ENCODE results near the gene DLX6. TPM values are rescaled to one million over a fixed set of nuclear protein-coding genes. Genes with fewer than 3 reads are reported as not detected.

The DLX6 gene
- total RNA-seq, 1 experiment from 2014 or later = not detected

DNA sequence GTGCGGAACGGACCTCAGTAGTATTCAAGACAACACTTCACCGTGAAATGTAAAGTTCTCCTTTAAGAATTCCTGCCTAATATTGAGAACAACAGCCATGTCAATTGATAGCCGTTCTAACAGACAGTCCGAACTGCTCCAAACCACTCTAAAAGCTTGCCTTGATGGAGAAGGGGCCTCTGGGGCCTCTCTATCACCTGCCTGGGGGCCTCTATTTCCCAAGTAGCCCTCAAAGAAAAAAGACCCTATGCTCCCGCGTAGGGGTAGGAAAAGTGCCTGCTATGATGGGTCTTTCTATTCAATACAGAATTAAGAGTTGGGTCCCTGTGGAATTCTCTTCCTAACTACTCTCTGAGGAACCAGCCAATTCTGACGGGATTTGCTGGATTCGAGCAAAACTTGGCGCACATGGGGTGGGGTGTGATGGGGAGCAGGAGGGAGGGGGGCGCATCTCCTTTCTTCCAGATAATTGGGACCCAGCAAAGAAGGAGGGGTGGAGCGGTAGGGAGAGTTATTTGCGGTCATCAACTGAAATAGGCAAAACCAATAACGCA, 8.3 kb upstream of the DLX6 start:
- no peak for TF ChIP-seq EZH2 (IDR thresholded peaks at IDR 0.05; ENCODE audit: low read depth)
- TF ChIP-seq, protein P1, sequence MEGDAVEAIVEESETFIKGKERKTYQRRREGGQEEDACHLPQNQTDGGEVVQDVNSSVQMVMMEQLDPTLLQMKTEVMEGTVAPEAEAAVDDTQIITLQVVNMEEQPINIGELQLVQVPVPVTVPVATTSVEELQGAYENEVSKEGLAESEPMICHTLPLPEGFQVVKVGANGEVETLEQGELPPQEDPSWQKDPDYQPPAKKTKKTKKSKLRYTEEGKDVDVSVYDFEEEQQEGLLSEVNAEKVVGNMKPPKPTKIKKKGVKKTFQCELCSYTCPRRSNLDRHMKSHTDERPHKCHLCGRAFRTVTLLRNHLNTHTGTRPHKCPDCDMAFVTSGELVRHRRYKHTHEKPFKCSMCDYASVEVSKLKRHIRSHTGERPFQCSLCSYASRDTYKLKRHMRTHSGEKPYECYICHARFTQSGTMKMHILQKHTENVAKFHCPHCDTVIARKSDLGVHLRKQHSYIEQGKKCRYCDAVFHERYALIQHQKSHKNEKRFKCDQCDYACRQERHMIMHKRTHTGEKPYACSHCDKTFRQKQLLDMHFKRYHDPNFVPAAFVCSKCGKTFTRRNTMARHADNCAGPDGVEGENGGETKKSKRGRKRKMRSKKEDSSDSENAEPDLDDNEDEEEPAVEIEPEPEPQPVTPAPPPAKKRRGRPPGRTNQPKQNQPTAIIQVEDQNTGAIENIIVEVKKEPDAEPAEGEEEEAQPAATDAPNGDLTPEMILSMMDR (conservative IDR thresholded peaks at IDR 0.05) = no peak
- BruUV-seq (replicated peaks) = no TSS peak
- Histone ChIP-seq H3K27ac (no peak overlapping the region), H3K9me3 (ENCODE audit: insufficient read depth, low read depth) (no peaks in the 10 kb centered on the region), H4K20me1 (ENCODE audit: insufficient read depth) (no peaks in the 10 kb centered on the region), H3K36me3 (ENCODE audit: low read depth) (no peaks in the 10 kb centered on the region), H3K4me2 (no peak overlapping the region), H2AFZ (no peak overlapping the region), H3K79me2 (ENCODE audit: low read depth) (no peaks in the 10 kb centered on the region), H3F3A (ENCODE audit: insufficient read depth, low read depth) (no peaks in the 10 kb centered on the region), H3K4me3 (no peak overlapping the region), H3K4me1 (replicated peaks; ENCODE audit: insufficient read depth) (no peaks in the 10 kb centered on the region), H3K27me3 (ENCODE audit: insufficient read depth, low read depth) (peaks cover 18% of the 10 kb centered on the region; the same call in 1 of the 2 replicates), H3K9me2 (ENCODE audit: insufficient read depth) (no peaks in the 10 kb centered on the region)
- DNase-seq = no peak
- intact Hi-C loops (cut with micrococcal nuclease; ENCODE audit: unreplicated experiment) = no loop called here
- ChIA-PET CTCF (no interaction called here), POLR2A (ENCODE audit: unreplicated experiment) (no interaction called here)

DNA sequence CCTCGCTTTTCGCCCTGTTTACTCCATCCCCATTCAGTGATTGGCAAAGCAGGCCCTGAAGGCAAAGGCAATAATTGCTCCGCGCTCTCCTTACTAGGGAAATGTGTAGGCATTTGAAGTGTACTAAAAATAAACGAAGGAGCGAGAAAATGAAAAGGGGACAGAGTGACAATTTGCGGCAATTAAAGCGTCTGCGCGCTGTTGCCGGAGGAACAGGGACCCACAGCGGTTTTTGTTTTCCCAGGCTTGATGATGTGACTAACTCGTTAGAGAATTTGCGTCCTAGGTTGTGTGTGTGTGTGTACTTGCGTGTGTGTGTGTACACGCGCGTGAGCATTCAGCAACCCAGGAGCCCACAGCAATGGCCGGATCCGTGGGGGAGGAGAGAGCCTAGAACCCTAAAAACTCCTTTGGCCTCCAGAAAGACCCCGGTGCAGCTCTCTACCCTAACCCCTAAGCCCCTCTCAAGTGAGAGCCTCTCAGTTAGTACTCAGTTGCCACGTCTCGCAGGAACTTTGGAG, 7.8 kb upstream of the DLX6 start:
- ChIA-PET CTCF (no interaction called here), POLR2A (ENCODE audit: unreplicated experiment) (no interaction called here)
- no peak overlapping the region for H3K4me3 ChIP-seq
- H3K79me2 ChIP-seq (ENCODE audit: low read depth) = no peaks in the 10 kb centered on the region
- H4K20me1 ChIP-seq (ENCODE audit: insufficient read depth) = no peaks in the 10 kb centered on the region
- no peaks in the 10 kb centered on the region for H3K9me2 ChIP-seq (ENCODE audit: insufficient read depth)
- no peaks in the 10 kb centered on the region for H3K36me3 ChIP-seq (ENCODE audit: low read depth)
- H3F3A ChIP-seq (ENCODE audit: insufficient read depth, low read depth) = no peaks in the 10 kb centered on the region
- no peak overlapping the region for H3K4me2 ChIP-seq
- H3K9me3 ChIP-seq (ENCODE audit: insufficient read depth, low read depth) = no peaks in the 10 kb centered on the region
- no peak overlapping the region for H2AFZ ChIP-seq
- no peak for DNase-seq
- no peaks in the 10 kb centered on the region for H3K4me1 ChIP-seq (replicated peaks; ENCODE audit: insufficient read depth)
- no TSS peak for BruUV-seq (replicated peaks)
- peaks cover 18% of the 10 kb centered on the region; the same call in 1 of the 2 replicates for H3K27me3 ChIP-seq (ENCODE audit: insufficient read depth, low read depth)
- TF ChIP-seq EZH2 (IDR thresholded peaks at IDR 0.05; ENCODE audit: low read depth) = no peak
- H3K27ac ChIP-seq = no peak overlapping the region
- intact Hi-C loops (cut with micrococcal nuclease; ENCODE audit: unreplicated experiment) = no loop called here

DNA sequence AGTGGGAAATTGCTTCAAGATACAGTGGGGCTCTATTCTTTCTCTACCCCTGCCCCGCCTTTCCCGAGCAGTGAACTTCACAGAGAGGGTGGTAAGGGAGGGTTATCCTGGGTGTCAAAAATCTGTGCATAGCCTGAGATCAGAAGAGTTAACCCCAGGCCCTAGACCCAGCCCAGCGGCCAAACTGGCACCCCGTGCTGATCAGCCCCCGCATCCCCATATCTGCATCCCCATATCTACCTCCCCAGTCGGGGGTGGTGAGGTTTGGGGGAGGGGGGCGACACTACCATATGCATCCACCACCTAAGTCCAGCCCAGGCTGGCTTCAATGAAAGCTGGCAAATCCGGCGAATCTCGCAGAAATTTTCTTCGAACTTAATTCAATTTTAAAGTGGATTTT, 7.0 kb upstream of the DLX6 start:
- peaks cover 18% of the 10 kb centered on the region; the same call in 1 of the 2 replicates for H3K27me3 ChIP-seq (ENCODE audit: insufficient read depth, low read depth)
- H3F3A ChIP-seq (ENCODE audit: insufficient read depth, low read depth) = no peaks in the 10 kb centered on the region
- no peak overlapping the region for H3K4me2 ChIP-seq
- no peaks in the 10 kb centered on the region for H3K4me1 ChIP-seq (replicated peaks; ENCODE audit: insufficient read depth)
- no peak for DNase-seq
- H4K20me1 ChIP-seq (ENCODE audit: insufficient read depth) = no peaks in the 10 kb centered on the region
- ChIA-PET POLR2A (ENCODE audit: unreplicated experiment) (no interaction called here), CTCF (no interaction called here)
- TF ChIP-seq EZH2 (IDR thresholded peaks at IDR 0.05; ENCODE audit: low read depth) = no peak
- intact Hi-C loops (cut with micrococcal nuclease; ENCODE audit: unreplicated experiment) = no loop called here
- no peak overlapping the region for H3K4me3 ChIP-seq
- H3K36me3 ChIP-seq (ENCODE audit: low read depth) = no peaks in the 10 kb centered on the region
- H2AFZ ChIP-seq = no peak overlapping the region
- BruUV-seq (replicated peaks) = no TSS peak
- no peaks in the 10 kb centered on the region for H3K9me3 ChIP-seq (ENCODE audit: insufficient read depth, low read depth)
- H3K27ac ChIP-seq = no peak overlapping the region
- no peaks in the 10 kb centered on the region for H3K9me2 ChIP-seq (ENCODE audit: insufficient read depth)
- H3K79me2 ChIP-seq (ENCODE audit: low read depth) = no peaks in the 10 kb centered on the region

DNA sequence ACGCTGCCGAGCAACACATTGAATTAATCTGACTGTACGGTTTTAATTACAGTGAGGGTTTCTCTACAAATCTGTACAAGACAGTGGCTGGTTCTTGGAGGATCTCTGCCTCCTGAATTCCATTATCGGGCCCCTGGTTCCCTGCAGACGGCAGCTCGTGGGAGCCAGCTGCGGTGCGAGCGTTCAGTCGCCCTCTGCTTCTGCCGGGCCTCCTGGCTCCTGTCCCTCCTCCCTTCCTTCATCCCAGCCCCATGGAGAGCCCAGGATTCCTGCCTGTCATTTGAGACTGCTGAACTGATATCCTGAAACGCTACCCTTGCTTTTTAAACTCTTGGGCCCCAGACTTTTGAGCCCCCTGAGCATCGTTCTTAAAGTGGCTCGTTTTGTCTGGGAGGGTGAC, 6.6 kb upstream of the DLX6 start:
- ChIA-PET CTCF (no interaction called here), POLR2A (ENCODE audit: unreplicated experiment) (no interaction called here)
- Histone ChIP-seq H3K9me3 (ENCODE audit: insufficient read depth, low read depth) (no peaks in the 10 kb centered on the region), H2AFZ (no peak overlapping the region), H3K4me2 (no peak overlapping the region), H3K27me3 (ENCODE audit: insufficient read depth, low read depth) (peaks cover 18% of the 10 kb centered on the region; the same call in 1 of the 2 replicates), H3K36me3 (ENCODE audit: low read depth) (no peaks in the 10 kb centered on the region), H3K27ac (no peak overlapping the region), H3K4me1 (replicated peaks; ENCODE audit: insufficient read depth) (no peaks in the 10 kb centered on the region), H3F3A (ENCODE audit: insufficient read depth, low read depth) (no peaks in the 10 kb centered on the region), H3K79me2 (ENCODE audit: low read depth) (no peaks in the 10 kb centered on the region), H4K20me1 (ENCODE audit: insufficient read depth) (no peaks in the 10 kb centered on the region), H3K9me2 (ENCODE audit: insufficient read depth) (no peaks in the 10 kb centered on the region), H3K4me3 (no peak overlapping the region)
- no TSS peak for BruUV-seq (replicated peaks)
- no peak for DNase-seq
- intact Hi-C loops (cut with micrococcal nuclease; ENCODE audit: unreplicated experiment) = no loop called here
- TF ChIP-seq, protein P1 (conservative IDR thresholded peaks at IDR 0.05) = no peak
- TF ChIP-seq EZH2 (IDR thresholded peaks at IDR 0.05; ENCODE audit: low read depth) = no peak
